HG03565 (cell line): Measurements from ENCODE around the gene ZNF593.

Source experiments
- ATAC-seq: cut with Tn5 transposase; IDR thresholded peaks from one replicate; pipeline ENCODE4 v1.9.1; 2021; ENCODE audit warnings: mild to moderate bottlenecking, moderate library complexity; ENCODE audit not compliant: unreplicated experiment

Gene ZNF593

DNA sequence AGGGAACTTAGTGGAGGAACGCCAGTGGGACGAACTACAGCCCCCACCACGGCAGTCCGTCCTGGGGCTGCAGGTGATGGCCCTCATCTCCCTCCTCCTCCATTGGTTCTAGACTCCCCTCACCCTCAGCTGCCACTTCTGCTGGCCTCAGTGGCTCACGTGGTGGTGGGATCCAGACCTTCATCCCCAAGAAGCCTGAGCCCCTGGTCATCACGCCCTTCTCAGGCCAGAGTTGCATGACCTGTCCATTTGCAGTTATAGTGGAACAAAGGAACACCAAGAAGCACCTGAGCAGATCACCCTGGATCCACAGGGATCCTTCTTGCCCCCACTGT is 23.8 kb upstream of the ZNF593 start:
- no peak for ATAC-seq

GRCh38 chr1:26148887-26149286 is 20.8 kb upstream of the ZNF593 start:
- no peak for ATAC-seq

GRCh38 chr1:26153966-26154532 is 15.7 kb upstream of the ZNF593 start:
- no peak for ATAC-seq

DNA sequence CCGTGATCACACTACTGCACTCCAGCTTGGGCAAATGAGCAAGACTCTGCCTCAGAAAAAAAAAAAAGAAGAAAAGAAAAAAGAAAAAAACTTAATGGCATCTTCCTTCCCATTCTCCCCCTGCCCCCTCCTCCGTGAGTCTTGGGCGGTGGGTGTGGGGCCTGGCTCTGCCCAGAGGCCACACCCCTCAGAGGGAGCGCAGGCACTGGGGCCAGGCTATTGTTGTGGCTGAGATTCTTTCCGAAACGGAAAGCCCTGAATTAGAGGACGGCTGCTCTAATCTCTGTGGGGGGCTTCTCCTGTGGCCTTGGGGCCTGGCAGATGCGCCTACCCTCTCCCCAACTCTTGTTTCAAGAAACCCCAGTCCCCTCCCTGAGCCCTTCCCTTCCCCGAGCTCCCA is 15.0 kb upstream of the ZNF593 start:
- ATAC-seq, result no peak

GRCh38 chr1:26155370-26156284 is 14.1 kb upstream of the ZNF593 start:
- no peak for ATAC-seq

DNA sequence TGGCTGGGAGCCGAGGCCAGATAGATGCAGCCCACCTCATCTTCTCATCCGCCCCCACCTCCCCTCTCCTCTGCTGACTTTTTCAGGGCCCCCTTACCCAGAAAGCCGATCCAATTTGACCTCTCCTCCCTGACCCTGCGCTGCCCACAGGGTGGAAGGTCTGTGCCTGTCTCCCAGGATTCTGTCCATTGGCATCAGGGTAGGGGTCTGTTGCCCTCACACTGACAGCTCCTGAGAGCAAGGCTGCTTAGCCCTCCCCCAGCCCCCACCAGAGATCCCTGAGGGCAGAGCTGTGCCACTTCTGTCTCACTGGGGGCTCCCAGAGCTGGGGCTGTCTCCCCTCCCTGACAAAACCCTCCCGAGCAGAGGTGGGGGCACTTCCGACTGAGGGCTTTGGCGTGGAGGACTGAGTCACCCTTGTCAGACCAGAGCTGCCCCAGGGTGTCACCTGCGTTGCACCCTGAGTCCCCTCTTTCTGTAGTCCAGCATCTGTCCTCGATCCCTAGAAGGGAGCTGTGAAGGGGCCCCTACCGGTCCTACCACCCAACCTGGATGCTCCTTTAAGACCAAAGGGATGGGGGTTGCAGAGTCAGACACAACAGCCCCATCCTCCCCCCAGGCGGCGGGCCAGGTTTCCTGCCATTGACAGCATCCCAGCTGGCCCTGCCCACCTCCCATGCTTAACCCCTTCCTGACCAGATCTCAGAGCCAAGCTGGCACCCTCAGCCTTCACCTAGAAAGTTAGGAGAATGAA is 13.2 kb upstream of the ZNF593 start:
- no peak for ATAC-seq

DNA sequence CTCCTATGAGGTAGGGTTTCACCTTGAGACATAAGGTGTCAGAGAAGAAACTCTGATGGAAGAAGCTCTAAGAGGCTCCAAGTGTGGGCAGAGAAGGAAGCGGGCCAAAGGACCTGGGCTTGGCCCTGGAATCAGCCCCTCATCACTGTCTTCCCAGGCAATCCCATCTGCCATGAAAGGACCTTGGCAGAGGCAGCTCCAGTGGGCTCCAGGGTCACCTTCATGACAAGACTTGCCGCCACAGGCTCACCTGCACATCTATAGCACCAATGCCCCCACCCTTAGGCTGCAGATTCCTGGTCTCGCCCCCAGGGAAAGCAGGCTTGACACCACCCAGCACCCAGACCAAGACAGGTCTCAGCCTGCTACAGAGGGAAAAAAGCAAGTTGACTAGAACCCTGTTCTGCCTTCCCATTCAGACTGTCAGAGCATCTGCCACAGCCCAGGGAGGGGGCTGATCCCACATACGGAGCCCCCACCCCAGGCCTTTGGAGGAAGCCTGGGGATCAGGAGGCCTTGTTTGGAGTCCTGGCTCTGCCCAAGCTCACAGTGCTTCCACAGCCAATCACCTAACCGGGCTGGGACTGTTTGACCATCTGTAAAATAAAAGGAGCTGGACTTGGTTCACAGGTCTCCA is 11.3 kb upstream of the ZNF593 start:
- ATAC-seq, result no peak

DNA sequence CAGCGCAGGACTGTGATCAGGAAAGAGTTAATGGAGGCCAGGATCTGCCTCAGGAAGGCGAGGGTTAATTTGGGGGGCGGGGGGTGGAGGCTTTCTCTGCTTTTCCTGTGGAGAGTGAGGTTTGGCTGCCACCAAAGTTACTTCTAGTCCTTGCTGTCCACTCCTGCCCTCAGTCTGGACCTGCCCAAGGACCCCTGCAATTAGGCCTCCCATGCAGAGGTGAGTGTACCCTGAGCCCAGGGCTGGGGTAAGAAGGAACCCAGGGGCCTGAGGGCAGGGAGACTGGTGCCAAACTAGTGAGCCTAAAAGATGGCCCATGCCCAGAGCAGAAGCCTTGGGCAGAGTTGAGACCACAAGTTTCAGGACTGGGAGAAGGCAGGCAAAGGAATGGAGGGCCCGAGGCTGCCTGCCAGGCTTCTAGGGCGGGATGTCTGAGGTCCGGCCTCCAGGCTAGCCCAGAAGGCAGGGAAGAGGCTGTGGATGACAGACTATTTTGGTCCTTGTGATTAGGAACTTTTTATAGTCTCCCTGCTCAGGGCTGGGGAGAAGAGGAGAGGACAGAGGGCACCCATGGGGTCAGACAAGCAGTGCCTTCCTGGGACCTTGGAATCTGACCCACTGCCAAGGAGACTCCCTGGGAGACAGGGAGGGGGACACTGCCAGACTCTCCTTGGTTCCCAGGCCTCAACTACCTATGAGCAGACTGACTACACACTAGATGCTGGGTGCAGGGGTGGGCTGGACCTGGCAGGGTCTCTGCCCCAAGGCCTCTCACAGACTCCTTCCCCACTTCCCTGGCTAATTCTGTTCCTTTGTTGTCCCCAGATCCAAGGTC is 10.6 kb upstream of the ZNF593 start, which contains the start of gene FAM110D:
Gene FAM110D, plus strand, starts transcription at position 172 of the 835 bp plus-strand sequence. CDS start 2,213 bp downstream, outside the sequence.
- ATAC-seq, result no peak

DNA sequence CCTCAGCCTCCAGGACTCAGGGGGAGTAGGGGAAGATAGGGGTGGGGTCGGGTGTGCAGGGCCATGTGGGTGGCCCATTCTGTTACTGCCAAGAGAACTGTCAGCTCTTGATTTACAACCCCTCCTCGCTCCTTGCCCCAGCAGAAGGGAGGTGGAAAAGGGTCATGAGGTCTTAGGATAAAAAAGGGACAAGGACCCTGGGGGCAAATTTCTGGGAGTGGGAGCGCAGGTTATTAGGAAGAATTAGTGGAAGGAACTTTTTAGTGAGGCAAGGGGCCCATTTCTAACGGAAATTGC is 10.0 kb upstream of the ZNF593 start:
- ATAC-seq, result no peak

DNA sequence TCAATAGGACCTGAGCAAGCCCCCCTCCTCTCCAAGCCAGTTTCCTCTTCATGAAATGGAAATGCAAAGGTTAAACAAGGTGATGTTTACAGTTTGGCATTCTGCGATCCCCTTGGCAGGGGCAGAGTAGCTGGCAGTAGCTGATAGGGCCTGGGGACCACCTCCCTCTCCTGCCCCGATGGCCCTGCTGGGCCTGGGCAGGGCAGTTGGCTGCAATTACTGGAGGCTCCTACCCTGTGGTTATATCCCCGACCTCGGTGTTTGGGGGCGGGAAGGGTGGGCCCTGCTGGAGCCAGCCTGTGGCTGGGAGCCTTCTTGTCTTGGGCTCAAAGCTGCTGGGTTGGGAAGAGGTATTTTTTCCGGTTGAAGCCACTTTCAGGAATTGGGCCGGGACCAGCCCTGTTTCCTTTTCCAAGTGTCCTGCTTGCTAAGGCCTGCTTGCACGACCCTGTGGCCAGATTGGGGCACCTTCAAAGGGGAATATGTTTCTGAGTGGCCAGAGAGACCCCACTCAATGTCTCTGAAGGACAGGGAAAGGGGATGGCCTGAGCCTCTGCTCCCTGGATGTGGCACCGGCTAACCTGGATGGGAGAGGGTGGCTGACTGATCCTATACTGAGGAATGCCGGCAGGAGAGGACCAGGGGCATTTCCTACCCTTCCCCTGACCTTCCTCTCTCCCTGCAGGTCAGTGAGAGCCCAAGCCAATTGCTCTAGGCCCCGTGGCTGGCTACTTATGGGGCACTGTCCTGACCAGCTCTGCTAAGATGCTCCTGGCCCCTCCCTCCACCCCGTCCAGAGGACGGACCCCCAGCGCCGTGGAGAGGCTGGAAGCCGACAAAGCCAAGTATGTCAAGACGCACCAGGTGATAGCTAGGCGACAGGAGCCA is 8.9 kb upstream of the ZNF593 start:
- ATAC-seq, result no peak

DNA sequence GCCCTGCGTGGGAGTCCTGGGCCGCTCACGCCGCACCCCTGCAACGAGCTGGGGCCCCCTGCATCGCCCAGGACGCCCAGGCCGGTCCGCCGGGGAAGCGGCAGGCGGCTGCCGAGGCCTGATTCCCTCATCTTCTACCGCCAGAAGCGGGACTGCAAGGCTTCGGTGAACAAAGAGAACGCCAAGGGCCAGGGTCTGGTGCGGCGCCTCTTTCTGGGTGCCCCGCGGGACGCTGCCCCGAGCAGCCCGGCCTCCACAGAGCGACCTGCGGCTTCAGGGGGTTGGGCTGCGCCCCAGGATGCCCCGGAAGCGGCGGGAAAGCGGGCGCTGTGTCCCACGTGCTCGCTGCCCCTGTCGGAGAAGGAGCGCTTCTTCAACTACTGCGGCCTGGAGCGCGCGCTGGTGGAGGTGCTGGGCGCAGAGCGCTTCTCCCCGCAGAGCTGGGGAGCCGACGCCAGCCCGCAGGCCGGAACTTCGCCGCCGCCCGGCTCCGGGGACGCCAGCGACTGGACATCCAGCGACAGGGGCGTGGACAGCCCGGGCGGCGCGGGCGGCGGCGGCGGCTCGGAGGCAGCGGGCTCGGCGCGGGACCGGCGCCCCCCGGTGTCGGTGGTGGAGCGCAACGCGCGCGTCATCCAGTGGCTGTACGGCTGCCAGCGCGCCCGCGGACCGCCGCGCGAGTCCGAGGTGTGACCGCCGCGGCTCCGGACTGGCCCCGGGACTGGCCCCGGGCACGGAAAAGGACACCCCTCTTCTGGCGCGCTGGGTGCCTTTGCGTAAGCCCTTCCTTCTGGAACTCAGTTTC is 8.1 kb upstream of the ZNF593 start:
- ATAC-seq, result no peak

- no peak for ATAC-seq
These were observed 7.4 kb upstream of the ZNF593 start for GRCh38 chr1:26162220-26162709.

- ATAC-seq, result no peak
These were observed 6.0 kb upstream of the ZNF593 start for GRCh38 chr1:26163684-26164035.

DNA sequence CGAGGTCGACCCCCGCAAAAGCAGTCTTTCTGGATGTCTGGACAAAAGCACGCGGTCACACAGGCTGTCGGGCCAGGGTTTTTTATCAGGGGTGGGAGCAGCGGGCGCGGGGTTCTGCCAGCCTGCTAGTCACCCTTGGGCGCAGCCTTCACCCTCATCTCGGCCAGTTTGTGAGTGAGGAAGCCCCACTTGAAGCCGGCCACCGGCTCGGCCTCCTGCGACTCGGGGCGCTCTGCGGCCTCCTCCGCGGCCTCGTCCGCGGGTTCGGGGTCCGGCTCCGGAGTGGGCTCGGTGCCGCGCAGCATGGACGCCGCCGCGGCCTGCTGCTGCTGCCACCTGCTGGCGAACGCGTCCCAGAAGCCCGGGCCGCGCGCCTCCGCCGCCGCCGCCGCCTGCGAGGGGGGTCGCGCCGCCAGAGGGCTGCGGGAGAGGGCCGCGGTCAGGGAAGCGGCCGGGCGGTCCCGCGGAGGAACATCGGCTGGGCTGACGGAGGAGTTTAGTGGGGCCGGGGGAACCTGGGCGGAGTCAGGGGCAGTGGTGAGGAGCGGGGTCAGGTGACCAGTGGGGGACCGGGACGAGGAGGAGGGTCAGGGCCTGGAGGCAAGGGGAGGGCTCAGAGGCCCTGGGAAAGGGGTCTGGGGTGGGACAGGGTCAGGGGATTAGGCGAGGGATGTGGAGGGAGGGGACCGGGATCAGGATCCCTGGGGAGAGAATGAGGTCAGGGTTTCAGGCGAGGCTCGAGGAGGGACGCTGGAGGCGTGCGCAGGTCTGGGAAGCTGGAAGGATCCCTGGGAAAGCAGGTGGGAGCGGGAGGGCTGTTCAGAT is 5.5 kb upstream of the ZNF593 start:
- no peak for ATAC-seq

DNA sequence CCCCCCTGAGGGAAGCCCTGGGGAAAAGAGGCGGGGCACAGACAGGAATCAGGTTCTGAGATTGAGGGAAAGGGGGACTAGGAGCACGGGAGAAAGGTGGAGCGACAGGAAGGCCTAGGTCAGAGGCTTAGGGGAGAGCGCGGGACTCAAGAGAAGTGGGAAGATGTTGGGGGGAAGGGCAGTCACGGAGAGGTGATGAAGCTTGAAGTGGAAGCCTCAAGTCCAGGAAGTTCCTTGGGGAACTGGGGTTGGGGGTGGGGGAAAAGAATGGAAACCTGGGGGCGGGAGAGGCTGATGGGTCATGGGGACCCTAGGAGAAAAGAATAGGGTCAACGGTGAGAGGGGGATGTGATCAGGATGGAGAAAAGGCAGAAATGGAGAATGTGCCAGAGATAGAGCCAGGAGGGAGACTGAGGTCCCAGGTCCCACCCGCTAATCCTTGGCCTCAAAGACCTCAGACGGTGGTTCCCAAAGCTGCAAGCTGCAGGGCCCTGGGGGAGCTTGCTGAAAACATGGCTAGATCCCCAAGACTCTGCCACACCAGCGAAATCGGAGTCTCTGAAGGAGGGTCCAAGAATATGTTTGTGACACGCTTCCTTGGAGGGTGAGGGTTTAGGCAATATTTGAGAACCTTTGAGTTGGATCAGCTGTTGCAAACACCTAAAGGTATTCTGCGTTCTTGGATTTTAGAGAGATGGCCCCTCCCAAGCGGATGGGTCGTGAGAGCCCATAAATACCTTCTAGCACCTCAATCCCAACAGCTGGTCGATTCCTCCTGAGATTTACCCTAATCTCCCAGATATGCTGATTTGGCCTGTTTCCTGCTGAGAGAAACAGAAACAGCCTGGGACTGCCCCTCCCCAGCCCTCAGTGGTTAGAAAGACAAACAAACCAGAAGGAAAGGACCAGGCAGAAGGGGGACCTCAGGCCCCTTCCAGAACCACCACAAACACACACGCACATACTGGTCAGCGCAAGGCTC is 4.6 kb upstream of the ZNF593 start:
- ATAC-seq, result no peak

- no peak for ATAC-seq
These were observed 2.9 kb upstream of the ZNF593 start for GRCh38 chr1:26166719-26167281.
